Stimulated activated CD4-positive, alpha-beta T cell treated with anti-CD3 and anti-CD28 coated beads, TNF-alpha, amount 100 ng/mL, for 4 hours (primary cell): ENCODE measurements around the gene TEX52.
"Not testable (repeated sequence)": the region's sequence is repeated elsewhere in the genome, so short reads cannot be mapped to it uniquely, and the experiment has no call there.

Experiments used
- DNase-seq, 3 experiments: peaks; one replicate each; pipeline ENCODE4 v3.0.0-alpha.2; 2020; ENCODE audit warnings: low read depth in 3 of 3

The TEX52 gene

DNA sequence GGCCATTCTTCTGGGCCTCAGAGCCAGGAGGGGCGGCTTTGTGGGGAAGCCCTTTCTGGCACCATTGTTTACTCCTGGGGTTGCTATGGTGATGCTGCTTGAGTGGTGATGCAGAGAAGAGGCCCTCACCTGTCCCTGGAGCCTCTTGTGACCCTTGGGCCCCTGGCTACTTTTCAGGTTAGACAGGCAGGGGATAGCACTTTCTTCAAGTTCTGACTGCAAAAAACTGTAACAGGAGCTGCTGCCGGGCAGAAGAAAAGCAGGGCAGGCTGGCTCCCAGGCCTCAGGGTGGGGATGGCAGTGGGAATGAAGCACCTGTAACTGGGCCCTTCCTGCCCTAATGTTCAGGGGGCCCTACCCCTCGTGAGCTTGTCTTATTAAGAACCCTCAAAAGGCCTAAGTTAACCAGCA is at the start of gene TEX52:
TSS of gene TEX52 (minus strand) at position 19 of the 411 bp plus-strand sequence. CDS start at position 6, 13 bp downstream.
- no peak for DNase-seq

DNA sequence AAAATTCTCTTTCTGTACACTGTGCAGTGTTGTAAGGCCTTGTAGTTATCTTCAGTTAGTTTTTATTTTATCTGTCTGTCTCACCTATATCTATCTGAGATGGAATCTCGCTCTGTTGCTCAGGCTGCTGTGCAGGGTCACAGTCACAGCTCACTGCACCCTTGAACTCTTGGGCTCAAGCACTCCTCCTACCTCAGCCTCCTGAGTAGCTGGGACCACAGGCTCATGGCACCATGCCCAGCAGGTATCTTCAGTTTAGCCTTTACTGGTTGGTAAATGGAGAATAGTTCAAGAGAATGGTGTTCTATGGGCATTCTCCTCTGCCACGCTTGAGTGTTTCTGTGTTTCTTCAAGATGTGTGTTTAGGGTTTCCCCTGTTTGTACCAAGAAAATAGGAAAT is 47.4 kb upstream of the TEX52 start:
- no peak for DNase-seq

GRCh38 chr12:2902272-2902880 is 45.5 kb upstream of the TEX52 start:
- DNase-seq, result no peak

DNA sequence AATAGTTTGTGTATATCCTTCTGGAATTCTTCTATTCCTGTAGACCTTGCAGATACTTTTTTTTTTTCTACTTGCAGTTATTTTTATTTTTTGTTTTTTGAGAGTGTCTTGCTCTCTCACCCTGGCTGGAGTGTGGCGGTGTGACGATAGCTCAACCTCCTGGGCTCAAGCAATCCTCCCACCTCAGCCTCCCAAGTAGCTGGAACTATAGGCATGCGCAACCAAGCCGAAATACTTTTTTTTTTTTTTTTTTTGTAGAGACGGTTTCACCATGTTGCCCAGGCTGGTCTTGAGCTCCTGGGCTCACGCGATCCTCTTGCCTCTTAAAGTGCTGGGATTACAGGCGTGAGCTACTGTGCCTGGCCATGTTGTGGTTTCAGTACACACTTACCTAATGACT is 43.8 kb upstream of the TEX52 start:
- DNase-seq, result no peak

DNA sequence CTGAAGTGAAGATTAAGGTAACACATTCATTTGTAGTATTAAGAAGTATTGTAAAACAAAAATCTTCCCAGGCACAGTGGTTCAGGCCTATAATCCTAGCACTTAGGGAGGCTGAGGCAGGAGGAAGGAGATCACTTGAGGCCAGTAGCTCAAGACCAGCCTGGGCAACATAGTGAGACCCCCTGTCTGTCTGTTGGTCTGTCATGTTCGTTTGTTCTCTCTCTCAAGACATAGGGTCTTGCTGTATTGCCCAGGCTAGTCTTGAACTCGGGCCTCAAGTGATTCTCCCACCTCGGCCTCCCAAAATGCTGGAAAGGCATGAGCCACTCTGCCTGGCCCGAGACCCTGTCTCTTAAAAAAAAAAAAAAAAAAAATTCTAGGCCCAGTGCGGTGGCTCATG is 40.6 kb upstream of the TEX52 start:
- no peak for DNase-seq

DNA sequence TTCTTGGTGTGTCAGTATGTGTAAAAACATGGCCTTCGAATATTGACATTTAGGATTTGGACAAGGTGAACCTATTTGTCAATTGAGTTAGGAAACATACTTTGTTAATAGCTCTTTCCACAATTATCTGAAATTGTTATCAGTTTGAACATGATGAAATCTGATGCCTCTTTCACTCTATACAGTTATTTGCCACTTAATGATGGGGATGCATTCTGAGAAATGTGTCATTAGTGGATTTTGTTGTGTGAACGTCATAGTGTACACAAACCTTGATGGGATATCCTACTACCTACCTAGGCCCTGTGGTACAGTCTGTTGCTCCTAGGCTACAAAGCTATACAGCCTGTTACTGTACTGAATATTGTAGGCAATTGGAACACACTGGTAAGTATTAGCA is 38.7 kb upstream of the TEX52 start:
- no peak for DNase-seq

DNA sequence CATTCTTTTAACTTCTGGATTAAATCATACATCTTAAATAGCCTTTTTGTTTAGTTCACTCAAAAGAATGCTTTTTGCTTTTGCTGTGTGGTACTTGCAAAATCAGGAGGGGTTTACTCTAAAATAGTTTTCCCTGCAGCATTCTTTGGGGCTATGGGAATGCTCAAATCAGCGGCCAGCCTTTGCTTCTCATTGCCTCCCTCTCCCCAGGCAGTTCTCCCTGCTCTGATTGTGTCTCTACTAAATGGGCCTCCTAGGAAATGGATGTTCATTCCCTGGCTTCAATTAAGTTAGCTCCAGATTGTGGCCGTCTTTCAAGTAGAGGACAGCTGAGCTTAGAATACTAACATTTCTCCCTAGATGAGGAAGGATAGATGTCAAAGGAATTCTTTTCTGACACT is 38.2 kb upstream of the TEX52 start:
- no peak for DNase-seq

DNA sequence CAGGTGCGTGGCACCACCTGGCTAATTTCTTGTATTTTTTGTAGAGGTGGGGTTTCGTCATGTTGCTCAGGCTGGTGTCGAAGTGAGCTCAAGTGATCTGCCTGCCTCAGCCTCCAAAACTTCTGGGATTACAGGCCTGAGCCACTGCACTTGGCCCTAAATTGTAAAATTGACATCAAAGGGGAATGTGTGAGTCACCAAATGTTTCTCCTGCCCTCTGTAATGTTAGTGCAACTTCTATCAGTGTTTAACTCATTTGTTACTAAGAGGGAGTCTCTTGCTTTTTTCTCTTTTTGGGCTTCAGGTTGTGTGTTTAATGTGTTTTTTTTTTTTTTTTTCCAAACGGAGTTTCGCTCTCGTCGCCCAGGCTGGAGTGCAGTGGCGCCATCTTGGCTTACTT is 36.2 kb upstream of the TEX52 start:
- no peak for DNase-seq

DNA sequence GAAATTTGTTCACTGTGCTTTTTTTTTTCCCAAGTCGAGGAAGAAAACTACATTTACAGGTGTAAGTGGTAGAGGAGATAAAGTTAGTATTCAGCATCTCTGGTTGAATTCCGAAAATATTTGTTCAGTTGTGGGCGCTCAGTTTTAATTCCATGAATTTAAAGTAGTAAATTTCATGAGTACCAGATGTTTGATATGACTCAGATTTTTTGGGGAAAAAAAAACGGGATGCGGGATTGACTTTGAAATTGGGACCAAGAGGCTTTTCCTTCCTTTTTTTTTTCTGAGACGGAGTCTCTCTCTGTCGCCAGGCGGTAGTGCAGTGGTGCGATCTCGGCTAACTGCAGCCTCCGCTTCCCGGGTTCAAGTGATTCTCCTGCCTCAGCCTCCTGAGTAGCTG is 35.4 kb upstream of the TEX52 start:
- DNase-seq, result no peak

- DNase-seq, result no peak
Observed at GRCh38 chr12:2891240-2892053, 34.6 kb upstream of the TEX52 start.

GRCh38 chr12:2890388-2891239 is 33.8 kb upstream of the TEX52 start, which contains the start of gene TULP3:
Gene TULP3, plus strand, starts transcription at chr12:2890891. Its CDS starts 57 bp downstream, at chr12:2890948.
- peak; percentile 95 to 97 (median 97) for DNase-seq

DNA sequence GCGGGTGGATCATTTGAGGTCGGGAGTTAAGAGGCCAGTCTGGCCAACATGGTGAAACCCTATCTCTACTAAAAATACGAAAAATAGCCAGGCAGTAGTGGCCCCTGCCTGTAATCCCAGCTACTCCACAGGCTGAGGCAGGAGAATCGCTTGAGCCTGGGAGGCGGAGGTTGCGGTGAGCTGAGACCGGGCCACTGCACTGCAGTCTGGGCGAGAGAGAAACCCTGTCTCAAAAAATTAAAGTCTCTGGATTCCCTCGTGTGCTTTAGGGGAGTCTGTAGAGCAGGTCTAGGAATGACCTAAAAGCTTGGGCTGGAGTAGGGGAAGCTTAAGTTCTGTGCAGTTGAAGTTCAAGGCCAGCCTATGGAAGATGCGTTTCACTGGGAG is 33.2 kb upstream of the TEX52 start:
- no peak for DNase-seq

DNA sequence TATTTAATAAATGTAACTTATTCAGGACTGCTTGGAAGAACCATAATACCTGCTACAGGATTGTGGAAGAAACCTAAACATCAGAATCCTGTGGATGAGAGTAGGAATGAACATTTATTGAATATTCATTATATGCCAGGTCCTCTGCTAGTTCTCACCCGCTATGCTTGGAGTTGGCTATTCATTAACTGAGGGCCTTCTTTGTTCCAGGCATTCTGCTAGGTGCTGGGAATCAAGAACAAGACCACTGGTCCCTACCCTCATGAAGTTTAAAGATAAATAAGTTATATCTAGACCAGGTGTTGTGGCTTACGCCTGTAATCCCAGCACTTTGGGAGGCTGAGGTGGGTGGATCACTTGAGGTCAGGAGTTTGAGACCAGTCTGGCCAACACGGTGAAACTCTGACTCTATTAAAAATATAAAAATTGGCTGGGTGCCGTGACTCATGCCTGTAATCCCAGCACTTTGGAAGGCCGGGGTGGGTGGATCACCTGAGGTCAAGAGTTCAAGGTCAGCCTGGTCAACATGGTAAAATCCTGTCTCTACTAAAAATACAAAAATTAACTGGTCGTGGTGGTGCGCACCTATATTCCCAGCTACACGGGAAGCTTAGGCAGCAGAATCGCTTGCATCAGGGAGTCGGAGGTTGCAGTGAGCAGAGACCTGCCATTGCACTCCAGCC is 30.1 kb upstream of the TEX52 start:
- DNase-seq, result no peak

- no peak for DNase-seq
Observed at GRCh38 chr12:2884810-2885209, 28.0 kb upstream of the TEX52 start.

DNA sequence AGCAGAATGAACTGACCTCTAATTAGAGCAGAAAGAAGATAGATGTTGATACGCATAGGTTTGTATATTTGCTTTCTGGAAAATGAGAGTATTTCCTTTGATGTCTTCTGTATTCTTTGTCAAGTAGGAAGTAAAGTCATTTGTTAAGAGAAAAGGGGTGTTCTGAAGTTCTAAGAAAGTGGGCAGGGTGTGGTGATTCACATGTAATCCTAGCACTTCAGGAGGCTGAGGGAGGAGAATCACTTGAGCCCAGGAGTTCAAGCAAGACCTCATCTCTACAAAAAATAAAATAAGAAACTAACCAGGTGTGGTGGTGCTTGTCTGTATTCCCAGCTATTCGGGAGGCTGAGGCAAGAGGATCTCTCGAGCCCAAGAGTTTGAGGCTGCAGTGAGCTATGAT is 23.0 kb upstream of the TEX52 start:
- no peak for DNase-seq

GRCh38 chr12:2877953-2878732 is 21.3 kb upstream of the TEX52 start:
- no peak for DNase-seq

DNA sequence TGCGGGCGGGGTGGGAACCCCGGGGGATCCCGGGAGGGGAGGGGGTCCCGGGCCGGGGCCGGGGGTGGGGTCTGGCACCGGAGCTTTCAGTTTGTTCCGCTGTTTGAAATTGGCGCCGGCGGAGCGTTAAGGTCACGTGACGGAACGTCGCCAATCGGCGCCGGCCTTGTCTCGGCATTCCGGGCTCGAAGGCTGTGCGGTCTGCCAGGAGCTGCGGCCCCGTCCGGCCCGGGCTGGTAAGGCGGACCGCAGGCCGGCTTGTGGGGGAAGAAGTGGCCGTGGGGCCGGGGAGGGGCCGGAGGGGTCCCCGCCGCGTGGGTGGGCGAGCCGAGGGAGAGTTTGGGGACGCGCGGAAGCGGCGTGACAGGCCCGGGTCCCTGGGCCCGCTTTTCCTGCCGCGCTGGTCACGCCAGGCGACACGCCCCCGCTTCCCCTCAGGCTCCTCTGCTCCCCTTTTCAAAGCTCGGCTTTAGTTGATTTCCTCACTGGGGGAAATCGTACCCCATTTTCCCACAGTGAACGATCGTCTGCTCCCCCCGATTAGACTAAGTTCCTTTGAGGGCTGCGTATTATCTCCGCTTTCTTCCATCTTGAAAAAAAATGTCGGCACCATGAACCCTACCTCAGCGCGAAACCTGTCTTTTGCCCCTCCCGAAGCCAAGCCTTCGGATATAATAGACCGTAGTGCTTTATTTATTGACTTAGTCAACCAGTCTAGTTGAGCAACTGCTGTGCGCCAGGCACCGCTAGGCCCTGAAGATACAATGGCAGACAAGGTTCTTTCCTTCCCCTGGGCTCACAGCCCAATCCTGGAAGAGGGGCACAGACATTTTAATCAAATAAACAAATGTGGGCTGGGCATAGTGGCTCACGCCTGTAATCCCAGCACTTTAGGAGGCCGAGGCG is 20.5 kb upstream of the TEX52 start, which contains the start of the genes FOXM1 and RHNO1:
TSS of gene FOXM1 (minus strand) at position 128 of the 906 bp plus-strand sequence. CDS start 2,696 bp downstream, outside the sequence.
TSS of gene RHNO1 (plus strand) at position 177 of the 906 bp plus-strand sequence. CDS start 8,144 bp downstream, outside the sequence.
- DNase-seq, result peak; percentile 77 to 78 (median 77)

DNA sequence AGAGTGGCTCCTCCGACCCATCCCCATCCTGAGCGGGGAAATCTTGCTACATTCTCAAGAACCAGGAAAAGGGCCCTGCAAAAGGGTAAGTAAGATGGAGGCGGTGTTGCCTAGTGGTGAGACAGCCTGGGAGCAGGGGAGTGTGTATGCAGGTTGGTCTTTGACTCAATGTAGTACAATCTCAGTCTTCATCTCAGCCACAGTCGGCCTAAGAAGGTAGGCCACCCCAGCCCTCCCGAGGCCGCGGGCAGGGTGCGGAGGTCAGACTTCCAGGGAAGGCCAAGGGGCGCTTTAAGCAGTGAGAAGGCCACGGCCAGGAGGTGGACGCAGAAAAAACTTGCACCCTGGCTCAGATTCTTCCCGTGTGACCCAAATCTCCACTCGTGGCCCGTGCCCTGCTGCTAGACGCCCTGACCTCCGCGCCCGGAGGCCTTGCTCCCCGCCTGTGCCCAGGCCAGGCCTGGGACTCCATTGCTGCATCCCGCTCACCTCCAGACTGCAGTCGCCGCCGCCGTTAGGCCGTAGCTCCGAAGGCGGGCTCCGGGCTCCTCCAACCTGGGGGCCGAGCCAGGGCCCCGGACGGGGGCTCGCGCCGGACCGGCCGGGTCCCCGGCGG is 19.7 kb upstream of the TEX52 start:
- no peak for DNase-seq

GRCh38 chr12:2868986-2869632 is 12.3 kb upstream of the TEX52 start:
- DNase-seq, result not testable (repeated sequence)
